Esophagus muscularis mucosa (tissue), 4 donors: ENCODE measurements around the gene ZNF366.

Source experiments
- EP300 ChIP-seq: sonication (generic); formaldehyde crosslinking; IDR thresholded peaks from one replicate; pipeline ENCODE4 v1.6.1; 2017; ENCODE audit warnings: antibody characterized with exemption
- POLR2A ChIP-seq: fragments of 450-650 bp; IDR thresholded peaks from one replicate; pipeline ENCODE4 v1.6.1; 2017; ENCODE audit warnings: antibody characterized with exemption, moderate library complexity, mild to moderate bottlenecking, low read depth
- TF ChIP-seq, protein P1 (sequence below), 3 experiments: fragments of 200-600 bp in 2 of 3; fragments of 450-650 bp in 1 of 3; sonication (generic) in 2 of 3; IDR thresholded peaks; one replicate each; pipeline ENCODE4 v1.5.1; 2017 to 2019; ENCODE audit warnings: antibody characterized with exemption in 3 of 3, mild to moderate bottlenecking in 2 of 3, moderate library complexity in 1 of 3

DNA sequence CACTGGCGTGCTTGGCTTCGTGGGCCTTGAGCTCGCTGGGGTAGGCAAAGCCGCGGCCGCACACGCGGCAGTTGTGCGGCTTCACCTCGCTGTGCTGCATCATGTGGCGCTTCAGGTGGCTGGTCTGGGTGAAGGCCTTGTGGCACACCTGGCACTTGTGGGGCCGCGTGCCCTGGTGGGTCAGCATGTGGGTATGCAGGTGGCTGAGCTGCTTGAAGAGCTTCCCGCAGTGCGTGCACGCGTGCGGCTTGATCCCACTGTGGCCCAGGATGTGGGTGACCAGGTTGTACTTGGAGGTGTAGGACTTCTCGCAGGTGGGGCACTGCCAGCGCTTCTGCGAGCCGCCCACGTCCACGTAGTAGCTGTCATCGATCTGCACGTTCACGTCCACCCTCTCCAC, 46.8 kb downstream of the ZNF366 start:
- TF ChIP-seq, protein P1, sequence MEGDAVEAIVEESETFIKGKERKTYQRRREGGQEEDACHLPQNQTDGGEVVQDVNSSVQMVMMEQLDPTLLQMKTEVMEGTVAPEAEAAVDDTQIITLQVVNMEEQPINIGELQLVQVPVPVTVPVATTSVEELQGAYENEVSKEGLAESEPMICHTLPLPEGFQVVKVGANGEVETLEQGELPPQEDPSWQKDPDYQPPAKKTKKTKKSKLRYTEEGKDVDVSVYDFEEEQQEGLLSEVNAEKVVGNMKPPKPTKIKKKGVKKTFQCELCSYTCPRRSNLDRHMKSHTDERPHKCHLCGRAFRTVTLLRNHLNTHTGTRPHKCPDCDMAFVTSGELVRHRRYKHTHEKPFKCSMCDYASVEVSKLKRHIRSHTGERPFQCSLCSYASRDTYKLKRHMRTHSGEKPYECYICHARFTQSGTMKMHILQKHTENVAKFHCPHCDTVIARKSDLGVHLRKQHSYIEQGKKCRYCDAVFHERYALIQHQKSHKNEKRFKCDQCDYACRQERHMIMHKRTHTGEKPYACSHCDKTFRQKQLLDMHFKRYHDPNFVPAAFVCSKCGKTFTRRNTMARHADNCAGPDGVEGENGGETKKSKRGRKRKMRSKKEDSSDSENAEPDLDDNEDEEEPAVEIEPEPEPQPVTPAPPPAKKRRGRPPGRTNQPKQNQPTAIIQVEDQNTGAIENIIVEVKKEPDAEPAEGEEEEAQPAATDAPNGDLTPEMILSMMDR (IDR thresholded peaks at IDR 0.05): no peak
- TF ChIP-seq POLR2A: no peak
- no peak for TF ChIP-seq EP300
